Activated T-helper 9 cell treated with anti-CD3 and anti-CD28 coated beads, Interleukin-2, amount 50 U/mL, for 16 hours (primary cell): Measurements from ENCODE around the gene LCE2A.
"Not testable (repeated sequence)": the region's sequence is repeated elsewhere in the genome, so short reads cannot be mapped to it uniquely, and the experiment has no call there.

Experiments
- DNase-seq: peaks from one replicate; pipeline ENCODE4 v3.0.0-alpha.2; 2020; ENCODE audit warnings: low read depth

Gene LCE2A, protein sequence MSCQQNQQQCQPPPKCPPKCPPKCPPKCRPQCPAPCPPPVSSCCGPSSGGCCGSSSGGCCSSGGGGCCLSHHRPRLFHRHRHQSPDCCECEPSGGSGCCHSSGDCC

DNA sequence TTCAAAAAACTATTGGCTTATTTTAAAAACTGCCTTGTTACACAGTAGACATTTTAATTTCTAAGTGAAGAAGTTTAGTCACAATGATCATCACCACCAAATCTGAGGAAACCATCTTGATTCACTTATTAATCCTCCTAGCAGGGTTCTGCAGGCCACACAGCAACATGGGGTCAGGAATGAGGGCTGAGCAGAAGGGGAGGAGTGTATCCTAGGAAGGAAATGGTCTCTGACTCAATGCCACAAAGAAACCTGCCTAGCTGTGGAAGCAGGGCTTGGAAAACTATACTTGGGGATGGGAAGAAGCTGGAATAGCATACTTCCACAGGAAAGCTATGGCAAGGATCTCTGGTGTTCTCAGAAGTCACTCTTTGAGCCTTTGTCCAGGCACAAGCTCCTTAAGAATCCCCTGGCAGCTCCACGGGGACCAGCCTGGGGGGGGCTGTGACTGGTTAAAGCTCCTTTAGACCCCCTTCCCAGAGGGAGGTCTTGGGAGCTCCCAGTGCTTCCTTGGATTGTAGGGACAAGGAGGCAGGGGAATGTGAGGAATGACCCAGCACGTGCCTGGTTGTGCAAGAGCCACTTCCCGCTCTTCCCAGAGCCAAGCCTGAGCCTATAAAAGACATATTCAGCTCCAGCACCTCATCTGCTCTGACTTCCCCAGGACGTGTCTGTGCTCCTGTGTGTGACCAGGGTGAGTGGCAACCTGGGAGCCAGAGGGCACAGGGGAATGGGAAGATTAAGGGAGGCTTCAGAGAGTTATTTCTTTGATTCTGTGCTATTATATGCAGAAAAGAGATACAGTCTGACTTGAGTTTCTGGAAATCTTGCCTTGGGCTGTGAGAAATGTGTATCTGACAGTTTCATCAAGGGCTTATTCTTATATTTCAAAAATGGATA, at the start of gene LCE2A:
LCE2A (plus strand) TSS at position 645 of the 900 bp plus-strand sequence. CDS start 557 bp downstream, outside the sequence.
- DNase-seq, result no peak

DNA sequence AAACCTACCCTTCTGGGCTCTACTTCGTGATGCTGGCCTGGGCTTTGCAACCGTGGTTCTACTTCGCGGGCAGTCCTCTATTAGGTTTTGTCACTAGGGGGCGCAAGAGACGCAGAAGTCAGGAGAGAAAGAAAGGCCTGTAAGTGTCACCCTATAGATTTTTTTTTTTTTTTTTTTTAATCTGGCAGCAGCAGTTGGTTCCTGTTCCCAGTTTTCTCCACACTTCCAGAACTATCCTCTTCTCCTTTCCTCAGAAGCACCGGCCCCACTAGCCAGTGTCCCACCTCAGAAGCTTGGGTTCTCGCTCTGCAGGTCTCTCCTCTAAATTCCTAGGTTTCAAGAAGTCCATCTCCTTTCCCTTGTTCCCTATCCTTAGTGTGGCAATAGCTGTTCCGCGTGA, 44.0 kb upstream of the LCE2A start:
- peak; percentile 2 for DNase-seq

DNA sequence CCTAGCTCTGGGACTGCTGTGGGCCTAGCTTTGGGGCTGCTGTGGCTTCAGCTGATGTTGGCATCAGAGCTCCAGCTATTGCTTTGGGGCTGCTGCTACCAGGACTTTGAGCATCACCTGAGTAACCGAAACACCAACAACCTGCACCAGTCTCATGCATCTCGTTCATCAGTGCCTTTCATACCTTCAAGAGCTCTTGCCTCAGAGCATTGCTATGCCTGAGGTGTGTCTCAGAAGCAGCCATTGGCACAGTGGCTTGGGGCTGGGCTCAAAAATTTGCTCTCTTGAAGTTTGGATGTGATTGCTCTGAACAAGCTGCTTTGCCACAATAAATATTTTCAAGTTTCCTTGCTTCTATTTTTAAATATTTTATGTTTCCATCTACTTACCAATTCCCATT, 41.7 kb upstream of the LCE2A start:
- no peak for DNase-seq

DNA sequence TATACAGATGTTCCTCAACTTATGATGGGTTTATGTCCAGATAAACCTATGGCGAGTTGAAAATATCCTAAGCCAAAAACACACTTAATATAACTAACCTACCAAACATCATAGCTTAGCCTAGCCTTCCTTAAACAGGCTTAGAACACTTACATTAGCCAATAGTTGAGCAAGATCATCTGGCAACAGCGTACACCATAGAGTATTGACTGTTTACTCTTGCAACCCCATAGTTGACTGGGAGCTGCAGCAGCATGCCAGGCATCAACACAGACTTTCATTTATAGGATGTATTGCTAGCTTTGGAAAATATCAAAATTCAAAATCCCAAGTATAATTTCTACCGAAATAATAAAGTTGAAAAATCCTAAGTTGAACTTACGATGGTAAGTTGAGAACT, 40.5 kb upstream of the LCE2A start:
- DNase-seq, result no peak

DNA sequence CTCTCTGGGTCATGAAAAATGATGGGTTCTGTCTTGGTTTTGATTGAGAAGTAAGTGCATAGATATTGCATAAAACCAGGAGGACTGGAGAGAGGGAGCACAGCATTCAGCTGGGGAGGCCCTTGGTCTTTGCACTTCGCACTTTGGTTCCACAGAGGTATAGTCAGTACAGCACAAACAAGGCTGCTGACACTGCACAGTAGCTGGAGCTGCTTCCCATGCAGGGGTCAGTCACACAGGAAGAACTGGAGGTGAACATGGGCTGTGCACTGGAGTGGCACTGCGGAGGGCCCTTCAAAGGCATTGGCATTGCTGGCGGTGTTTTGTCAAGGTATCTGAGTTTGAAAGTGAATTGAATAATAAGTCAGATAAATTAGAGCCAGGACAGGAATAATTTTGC, 39.5 kb upstream of the LCE2A start:
- no peak for DNase-seq

DNA sequence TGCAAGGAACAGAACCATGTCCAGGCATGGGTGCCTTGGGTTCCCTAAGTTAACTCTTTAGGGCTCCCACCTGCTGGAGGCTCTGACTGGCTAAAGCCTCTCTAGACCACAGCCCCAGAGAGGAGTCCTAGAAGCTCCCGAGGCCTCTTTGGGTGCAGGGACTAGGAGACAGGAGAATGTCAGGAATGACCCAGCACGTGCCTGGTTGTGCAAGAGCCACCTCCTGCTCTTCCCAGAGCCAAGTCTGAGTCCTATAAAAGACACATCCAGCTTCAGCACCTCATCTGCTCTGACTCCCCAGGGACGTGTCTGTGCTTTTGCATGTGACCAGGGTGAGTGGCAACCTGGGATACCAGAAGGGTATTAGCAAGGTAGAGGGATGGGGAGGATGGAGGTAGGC, 35.0 kb upstream of the LCE2A start, which contains the start of gene LCE2D:
LCE2D (plus strand) TSS at position 283 of the 400 bp plus-strand sequence. CDS start 726 bp downstream, outside the sequence.
- no peak for DNase-seq

DNA sequence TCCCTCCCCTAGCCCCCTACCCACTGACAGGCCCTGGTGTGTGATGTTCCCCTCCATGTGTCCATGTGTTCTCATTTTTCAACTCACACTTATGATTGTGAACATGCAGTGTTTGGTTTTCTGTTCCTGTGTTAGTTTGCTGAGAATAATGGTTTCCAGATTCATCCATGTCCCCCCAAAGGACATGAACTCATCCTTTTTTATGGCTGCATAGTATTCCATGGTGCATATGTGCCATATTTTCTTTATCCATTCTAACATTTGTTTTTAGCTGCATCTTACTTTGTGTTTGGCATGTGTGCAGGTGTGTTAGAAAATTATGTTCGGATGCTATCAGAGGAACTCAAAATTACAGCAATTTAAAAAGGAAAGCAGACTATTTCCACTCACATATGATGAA, 32.0 kb upstream of the LCE2A start:
- not testable (repeated sequence) for DNase-seq

DNA sequence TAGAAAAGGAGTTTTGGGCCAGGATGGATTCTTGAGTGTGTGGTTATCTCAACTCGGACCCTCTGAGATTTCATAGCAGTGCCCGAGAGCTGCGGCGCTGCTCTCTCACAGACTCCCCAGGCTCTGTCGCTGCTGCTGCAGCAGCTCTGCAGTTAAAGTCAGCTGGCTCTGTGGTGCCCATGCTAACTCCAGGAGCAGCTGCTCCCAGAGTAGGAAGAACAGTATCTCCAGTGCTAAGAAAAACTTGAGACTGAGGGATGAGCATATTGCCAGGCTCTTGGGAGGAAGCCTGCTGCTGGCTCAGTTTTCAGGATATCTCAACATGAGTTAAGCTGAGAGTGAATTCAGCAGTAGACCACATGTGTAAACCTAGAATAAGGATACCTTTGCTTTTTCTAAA, 30.5 kb upstream of the LCE2A start:
- DNase-seq, result no peak

DNA sequence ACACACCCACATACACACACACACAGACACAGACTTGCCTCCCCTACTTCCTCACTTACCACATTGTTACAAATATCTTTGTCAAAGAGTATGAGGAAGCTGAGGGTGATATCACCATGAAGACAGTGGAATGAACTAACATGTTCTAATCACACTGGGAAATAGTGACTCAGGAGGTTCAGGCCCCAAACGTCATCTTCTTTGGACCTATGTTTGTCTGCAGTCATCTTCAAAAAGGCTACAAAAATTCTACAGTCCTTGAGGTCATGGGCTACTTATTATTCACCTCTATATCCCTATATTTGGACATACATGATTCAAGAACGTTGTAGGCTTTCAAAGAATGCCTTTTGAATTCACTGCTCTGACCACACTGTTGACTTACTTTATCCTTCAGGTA, 25.1 kb upstream of the LCE2A start:
- no peak for DNase-seq

DNA sequence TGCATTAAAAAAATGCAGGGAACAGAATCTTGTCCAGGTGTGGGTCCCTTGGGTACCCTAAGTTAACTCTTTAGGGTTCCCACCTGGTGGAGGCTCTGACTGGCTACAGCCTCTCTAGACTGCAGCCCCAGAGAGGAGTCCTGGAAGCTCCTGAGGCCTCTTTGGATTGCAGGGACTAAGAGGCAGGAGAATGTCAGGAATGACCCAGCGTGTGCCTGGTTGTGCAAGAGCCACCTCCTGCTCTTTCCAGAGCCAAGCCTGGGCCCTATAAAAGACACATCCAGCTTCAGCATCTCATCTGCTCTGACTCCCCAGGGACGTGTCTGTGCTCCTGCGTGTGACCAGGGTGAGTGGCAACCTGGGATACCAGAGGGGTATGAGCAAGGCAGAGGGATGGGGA, 23.2 kb upstream of the LCE2A start, which contains the start of gene LCE2C:
LCE2C (plus strand) TSS at position 297 of the 400 bp plus-strand sequence. CDS start 737 bp downstream, outside the sequence.
- DNase-seq, result not testable (repeated sequence)

DNA sequence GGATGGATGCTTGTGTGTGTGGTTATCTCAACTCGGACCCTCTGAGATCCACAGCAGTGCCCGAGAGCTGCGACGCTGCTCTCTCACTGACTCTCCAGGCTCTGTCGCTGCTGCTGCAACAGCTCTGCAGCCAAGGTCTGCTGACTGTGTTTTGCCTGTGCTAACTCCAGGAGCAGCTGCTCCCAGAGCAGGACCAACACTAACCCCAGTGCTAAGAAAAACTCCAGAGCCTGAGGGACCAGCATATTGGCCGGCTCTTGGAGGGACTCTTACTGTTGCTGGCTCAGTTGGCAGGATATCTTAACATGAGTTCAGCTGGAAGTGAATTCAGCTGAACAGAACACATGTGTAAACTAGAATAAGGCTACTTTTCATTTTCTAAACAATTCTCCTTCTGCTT, 18.7 kb upstream of the LCE2A start:
- no peak for DNase-seq

DNA sequence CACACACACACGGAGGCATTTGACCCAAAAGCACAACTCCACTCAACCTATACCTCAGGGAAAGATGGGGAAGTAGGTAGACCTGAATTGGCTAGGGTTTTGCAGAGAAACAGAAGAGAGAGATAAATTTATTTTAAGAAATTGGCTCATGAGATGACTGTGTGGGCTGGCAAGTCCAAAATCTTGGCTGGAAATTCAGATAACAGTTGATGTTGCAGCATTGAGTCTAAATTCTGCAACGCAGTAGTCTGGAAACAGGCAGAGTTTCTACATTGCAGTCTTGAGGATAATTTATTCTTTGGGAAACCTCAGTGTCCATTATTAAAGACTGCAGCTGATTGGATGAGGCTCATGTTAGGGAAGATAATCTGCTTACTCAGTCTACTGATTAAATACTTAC, 16.5 kb upstream of the LCE2A start:
- no peak for DNase-seq

DNA sequence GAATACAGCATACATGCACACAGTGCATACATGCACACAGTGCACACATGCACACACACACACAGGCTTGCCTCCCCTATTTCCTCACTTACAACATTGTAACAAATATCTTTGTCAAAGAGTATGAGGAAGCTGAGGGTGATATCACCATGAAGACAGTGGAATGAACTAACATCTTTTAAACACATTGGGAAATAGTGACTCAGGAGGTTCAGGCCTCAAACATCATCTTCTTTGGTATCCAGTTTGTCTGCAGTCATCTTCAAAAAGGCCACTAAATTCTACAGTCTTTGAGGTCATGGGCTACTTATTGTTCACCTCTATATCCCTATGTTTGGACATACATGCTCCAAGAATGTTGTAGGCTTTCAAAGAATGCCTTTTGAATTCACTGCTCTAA, 14.3 kb upstream of the LCE2A start:
- DNase-seq, result no peak

DNA sequence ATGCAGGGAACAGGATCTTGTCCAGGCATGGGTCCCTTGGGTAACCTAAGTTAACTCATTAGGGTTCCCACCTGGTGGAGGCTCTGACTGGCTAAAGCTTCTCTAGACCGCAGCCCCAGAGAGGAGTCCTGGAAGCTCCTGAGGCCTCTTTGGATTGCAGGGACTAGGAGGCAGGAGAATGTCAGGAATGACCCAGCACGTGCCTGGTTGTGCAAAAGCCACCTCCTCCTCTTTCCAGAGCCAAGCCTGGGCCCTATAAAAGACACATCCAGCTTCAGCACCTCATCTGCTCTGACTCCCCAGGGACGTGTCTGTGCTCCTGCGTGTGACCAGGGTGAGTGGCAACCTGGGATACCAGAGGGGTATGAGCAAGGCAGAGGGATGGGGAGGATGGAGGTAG, 12.3 kb upstream of the LCE2A start, which contains the start of gene LCE2B:
LCE2B (plus strand) TSS at position 301 of the 400 bp plus-strand sequence. CDS start 721 bp downstream, outside the sequence.
- DNase-seq, result not testable (repeated sequence)

DNA sequence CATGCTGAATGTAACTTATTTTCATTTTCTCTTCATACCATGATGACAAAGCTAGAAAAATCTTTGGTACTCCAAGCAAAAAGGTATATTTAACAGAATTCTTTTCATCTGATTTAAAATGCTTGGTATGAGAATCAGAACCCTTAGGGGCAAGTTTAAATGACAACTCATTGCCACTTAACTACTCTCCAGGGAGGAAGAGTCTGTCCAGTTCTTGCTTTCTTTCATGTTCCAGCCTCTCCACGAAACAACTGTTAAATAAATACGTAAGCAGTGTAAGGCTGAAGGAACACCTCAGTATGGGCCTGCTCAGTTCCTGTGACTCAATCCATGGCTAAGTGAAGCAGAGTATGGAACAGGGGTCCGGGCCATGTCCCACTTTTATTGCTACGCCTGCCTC, 1.6 kb downstream of the LCE2A start:
- DNase-seq, result no peak

DNA sequence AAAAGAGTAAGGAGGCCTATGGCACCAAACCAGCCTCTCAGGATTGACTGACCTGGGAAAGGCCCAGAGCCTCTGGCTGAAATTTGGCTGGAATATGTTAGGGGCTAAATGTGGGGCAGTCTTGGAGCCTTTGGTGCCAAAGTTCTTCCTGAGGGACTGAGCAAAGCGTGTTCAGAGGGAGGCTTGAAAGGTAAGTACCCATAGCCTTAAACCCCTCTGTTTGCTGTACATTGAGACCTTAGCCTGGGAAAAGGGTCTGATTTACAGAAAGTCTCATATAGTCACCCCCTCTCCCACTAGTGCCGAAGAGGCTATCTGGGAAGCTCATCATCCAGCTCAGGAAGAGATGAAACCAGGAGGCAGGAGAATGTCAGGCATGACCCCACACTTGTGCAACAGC, 9.7 kb downstream of the LCE2A start, which contains the start of gene LCE4A:
LCE4A (plus strand) TSS at position 301 of the 400 bp plus-strand sequence. CDS start 916 bp downstream, outside the sequence.
- DNase-seq, result no peak

DNA sequence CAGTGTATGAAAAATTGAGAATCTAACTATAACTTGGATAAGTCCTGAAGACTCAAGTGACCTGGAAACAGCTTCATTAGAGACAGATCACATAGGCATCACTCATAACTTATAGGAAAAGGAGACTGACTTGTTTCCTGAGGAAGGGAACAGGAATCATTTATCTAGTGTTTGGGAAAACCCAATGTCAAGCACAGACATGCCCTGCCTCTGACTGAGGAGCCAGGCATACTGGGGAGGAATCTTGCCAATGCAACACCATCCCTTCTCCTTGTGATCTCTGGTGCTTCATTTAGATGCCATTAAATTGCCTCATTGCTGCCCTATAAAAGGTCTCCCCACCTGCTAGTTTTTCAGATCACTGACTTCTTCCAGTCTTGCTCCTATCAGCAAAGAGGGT, 20.1 kb downstream of the LCE2A start:
- DNase-seq, result no peak

DNA sequence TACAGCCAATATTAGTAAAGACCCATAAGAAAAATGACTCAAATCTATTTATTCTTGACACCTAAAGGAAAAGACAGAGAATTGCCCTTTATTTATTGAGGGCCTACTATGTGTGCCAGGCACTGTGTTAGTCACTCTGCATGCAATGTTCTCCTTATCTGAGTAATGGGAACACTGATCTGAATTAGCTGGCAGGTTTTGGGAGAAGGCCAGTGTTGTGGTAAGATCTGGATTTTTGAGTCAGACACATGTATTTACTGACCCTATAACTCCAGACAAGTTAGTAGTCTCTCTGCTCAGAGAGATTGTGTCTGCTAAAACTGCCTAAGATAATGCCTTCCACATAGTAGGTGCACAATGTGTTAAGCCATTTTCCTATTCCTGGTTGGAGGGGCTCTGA, 27.1 kb downstream of the LCE2A start:
- no peak for DNase-seq

DNA sequence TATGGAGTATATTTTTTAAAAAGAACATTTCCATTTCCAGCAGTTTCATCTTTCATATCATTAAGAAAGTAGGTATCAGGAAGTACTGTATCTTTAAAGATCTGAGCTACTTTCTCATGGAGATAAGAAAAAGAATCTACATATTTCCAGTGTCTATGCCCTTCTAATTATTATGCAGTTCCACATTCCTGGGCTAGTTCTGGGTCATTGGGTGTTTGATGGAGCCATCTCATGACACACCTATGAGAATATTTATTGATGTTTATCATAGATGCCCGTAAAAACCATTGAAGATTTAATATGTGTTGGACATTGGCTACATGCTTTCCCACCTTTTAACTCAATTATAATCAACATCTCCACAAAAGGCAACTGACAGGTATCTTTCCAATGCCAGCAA, 30.8 kb downstream of the LCE2A start:
- DNase-seq, result no peak

DNA sequence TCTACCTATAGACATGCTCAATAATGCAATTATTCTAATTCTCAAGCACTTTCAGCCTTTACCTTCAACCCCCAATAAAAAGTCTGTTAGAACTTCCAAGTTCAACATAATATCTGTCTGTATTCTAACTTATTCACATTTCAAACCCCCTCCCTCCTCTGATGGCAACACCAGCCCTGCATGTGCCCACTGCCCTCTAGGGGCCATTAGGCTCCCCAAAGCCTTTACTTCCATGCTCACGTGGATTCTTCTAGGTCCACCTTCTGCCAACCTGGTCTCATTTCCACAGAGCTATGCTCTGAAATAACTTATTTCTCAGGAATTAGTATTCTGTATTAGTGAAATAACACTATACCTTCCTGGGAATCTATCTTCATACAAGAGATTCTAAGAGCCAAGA, 37.5 kb downstream of the LCE2A start:
- no peak for DNase-seq

DNA sequence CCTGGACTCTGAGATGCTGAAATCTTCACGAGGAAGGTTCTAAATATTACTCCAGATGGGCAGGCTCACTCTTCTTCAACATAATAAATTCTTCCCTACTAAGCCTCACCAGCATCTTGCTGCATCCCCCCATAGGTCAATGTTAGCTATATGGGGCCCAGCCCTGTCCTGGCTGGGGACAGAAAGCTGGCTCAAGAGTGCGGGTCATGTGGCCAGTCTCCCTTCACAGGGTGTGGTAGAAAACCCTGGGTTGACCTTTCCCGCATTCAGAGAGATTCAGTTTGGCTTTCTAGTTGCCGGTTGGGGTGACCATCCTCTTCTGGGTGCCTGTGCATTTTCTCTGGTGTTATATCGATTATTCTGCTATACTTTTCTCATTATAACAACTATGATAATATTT, 39.9 kb downstream of the LCE2A start:
- DNase-seq, result no peak

DNA sequence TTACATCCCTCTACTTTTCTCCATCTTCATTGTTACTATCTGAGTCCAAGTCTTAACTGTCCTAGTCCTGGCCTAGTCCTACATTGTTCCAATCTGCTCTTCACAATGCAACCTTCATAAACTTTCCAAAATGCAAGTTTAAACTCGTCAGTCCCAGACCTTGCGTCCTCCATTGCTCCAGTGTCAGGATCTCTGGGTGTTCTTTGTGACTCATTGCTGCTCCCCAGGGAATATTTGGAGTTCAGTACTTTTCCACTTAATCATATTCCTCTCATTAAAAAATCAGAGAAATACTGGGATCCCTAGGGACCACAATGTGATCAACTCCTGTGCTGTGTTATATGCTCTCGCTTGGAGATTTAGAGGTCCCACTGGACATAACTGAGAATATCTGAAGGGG, 41.7 kb downstream of the LCE2A start:
- no peak for DNase-seq

DNA sequence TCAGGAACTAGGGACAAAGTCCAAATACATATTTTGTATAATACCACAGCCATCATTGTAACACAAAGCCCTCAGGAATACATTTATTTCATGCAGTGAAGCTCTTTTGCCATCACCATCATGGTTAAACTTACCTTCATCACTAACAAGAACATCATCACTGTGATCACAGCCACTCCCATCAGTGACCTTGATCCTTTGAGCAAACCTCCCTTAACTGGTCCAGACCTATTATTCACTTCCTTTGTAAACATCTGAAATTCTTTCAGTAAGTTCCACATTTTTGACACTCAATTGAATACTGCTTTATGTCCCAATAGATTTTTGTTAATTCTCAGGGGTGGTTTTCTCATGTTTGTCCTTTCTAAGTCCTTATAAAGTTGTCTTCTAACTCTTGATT, 43.5 kb downstream of the LCE2A start:
- no peak for DNase-seq
